Retinal pigment epithelial cell (primary cell): ENCODE measurements around the gene OR7C1.
"Not testable (repeated sequence)": the region's sequence is repeated elsewhere in the genome, so short reads cannot be mapped to it uniquely, and the experiment has no call there.

Experiments used
- DNase-seq: peaks from one replicate; pipeline ENCODE4 v3.0.0-alpha.2; 2010; ENCODE audit warnings: low read depth
- H3K4me3 ChIP-seq: 2 replicates; pipeline ENCODE4 v1.5.1; 2011; ENCODE audit warnings: mild to moderate bottlenecking, low read length, control low read depth, moderate library complexity
- CTCF ChIP-seq: conservative IDR thresholded peaks from 2 replicates; pipeline ENCODE4 v1.5.1; 2011; ENCODE audit warnings: low read depth, low read length, control low read depth, inconsistent platforms

The OR7C1 gene

GRCh38 chr19:14782626-14783409, 52.2 kb downstream of the OR7C1 start:
- DNase-seq, result no peak
- TF ChIP-seq CTCF, result no peak
- H3K4me3 ChIP-seq, result no peak overlapping the region

GRCh38 chr19:14781713-14782536, 53.1 kb downstream of the OR7C1 start:
- not testable (repeated sequence) for H3K4me3 ChIP-seq, DNase-seq

- not testable (repeated sequence) for H3K4me3 ChIP-seq
These were observed 54.3 kb downstream of the OR7C1 start for GRCh38 chr19:14780622-14781225.

GRCh38 chr19:14779151-14779550, 55.8 kb downstream of the OR7C1 start:
- no peak overlapping the region for H3K4me3 ChIP-seq
- TF ChIP-seq CTCF, result no peak
- no peak for DNase-seq

More at GRCh38 chr19:14780622-14781225, 54.3 kb downstream of the OR7C1 start:
- not testable (repeated sequence) for DNase-seq

GRCh38 chr19:14778110-14778845, 56.7 kb downstream of the OR7C1 start, which contains the start of gene ADGRE2:
Gene ADGRE2 (minus strand): TSS chr19:14778560. CDS start chr19:14776756, 1,804 bp downstream.
- not testable (repeated sequence) for H3K4me3 ChIP-seq, DNase-seq

- not testable (repeated sequence) for DNase-seq, H3K4me3 ChIP-seq
These were observed 57.3 kb downstream of the OR7C1 start for GRCh38 chr19:14777645-14778044.

- no peak overlapping the region for H3K4me3 ChIP-seq
- TF ChIP-seq CTCF, result no peak
- DNase-seq, result no peak
These were observed 59.0 kb downstream of the OR7C1 start for GRCh38 chr19:14775869-14776586.

GRCh38 chr19:14775326-14775725, 59.7 kb downstream of the OR7C1 start:
- DNase-seq, H3K4me3 ChIP-seq: not testable (repeated sequence)

GRCh38 chr19:14774373-14774772, 60.6 kb downstream of the OR7C1 start:
- DNase-seq, result no peak
- no peak for TF ChIP-seq CTCF
- no peak overlapping the region for H3K4me3 ChIP-seq

GRCh38 chr19:14773722-14774121, 61.3 kb downstream of the OR7C1 start:
- not testable (repeated sequence) for H3K4me3 ChIP-seq, DNase-seq
